ENCODE results near the gene GTF3C5.

DNA sequence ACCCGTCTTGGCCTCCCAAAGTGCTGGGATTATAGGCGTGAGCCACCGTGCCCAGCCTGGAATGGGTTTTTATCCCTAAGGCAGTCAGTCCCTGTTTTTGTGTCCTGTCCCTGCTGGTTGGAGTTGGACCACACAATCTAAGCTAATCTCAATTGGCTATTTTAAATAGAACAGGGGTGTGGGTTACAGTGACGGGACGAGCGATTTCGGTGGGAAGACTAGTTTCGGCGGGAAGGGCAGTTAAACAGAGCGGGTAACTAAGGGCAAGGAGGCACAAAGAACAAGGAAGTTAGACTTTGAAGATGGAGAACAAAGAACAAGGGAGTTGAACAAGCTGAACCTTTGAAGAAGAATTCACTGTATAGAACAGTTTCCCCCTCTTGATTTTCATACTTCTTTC, 1.4 kb downstream of the GTF3C5 start:
- TF ChIP-seq, protein P1, sequence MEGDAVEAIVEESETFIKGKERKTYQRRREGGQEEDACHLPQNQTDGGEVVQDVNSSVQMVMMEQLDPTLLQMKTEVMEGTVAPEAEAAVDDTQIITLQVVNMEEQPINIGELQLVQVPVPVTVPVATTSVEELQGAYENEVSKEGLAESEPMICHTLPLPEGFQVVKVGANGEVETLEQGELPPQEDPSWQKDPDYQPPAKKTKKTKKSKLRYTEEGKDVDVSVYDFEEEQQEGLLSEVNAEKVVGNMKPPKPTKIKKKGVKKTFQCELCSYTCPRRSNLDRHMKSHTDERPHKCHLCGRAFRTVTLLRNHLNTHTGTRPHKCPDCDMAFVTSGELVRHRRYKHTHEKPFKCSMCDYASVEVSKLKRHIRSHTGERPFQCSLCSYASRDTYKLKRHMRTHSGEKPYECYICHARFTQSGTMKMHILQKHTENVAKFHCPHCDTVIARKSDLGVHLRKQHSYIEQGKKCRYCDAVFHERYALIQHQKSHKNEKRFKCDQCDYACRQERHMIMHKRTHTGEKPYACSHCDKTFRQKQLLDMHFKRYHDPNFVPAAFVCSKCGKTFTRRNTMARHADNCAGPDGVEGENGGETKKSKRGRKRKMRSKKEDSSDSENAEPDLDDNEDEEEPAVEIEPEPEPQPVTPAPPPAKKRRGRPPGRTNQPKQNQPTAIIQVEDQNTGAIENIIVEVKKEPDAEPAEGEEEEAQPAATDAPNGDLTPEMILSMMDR (conservative IDR thresholded peaks at IDR 0.05; ENCODE audit: low read length): no peak
- no peak for TF ChIP-seq EZH2phosphoT487 (IDR thresholded peaks at IDR 0.05; ENCODE audit: borderline replicate concordance, low read depth, low read length)

All from OCI-LY7 (cell line).